ENCODE data around the gene AGAP3.

GRCh38 chr7:151179287-151179860, 93.1 kb downstream of the AGAP3 start:
- TF ChIP-seq CTCF (IDR thresholded peaks at IDR 0.05) (no peak), POLR2A (IDR thresholded peaks at IDR 0.05) (no peak)
